HepG2 (cell line): ENCODE measurements around the gene INHA. TPM values are rescaled to one million over a fixed set of nuclear protein-coding genes. Genes with fewer than 3 reads are reported as not detected.
A peak's percentile ranks its signal among the peaks of the same experiment; 100 is the strongest.

ENCODE experiments used
- AFF4 ChIP-seq: sonication (generic); formaldehyde crosslinking; IDR thresholded peaks from 2 replicates; pipeline ENCODE4 v1.4.0; 2020; ENCODE audit warnings: missing genetic modification reagents
- ARNTL ChIP-seq: sonication (generic); formaldehyde crosslinking; IDR thresholded peaks from 2 replicates; pipeline ENCODE4 v1.4.0; 2020; ENCODE audit warnings: mild to moderate bottlenecking, missing genetic modification reagents
- FUBP1 ChIP-seq: sonication (generic); formaldehyde crosslinking; IDR thresholded peaks from 2 replicates; pipeline ENCODE4 v1.5.1; 2020; ENCODE audit warnings: missing genetic modification reagents, mild to moderate bottlenecking, borderline replicate concordance
- GLI4 ChIP-seq: sonication (generic); formaldehyde crosslinking; IDR thresholded peaks from 2 replicates; pipeline ENCODE4 v1.5.1; 2020; ENCODE audit warnings: missing genetic modification reagents, mild to moderate bottlenecking, moderate library complexity, borderline replicate concordance
- HMGXB3 ChIP-seq: sonication (generic); formaldehyde crosslinking; IDR thresholded peaks from 2 replicates; pipeline ENCODE4 v1.4.0; 2020; ENCODE audit warnings: missing genetic modification reagents, borderline replicate concordance
- PITX1 ChIP-seq: sonication (generic); formaldehyde crosslinking; IDR thresholded peaks from 2 replicates; pipeline ENCODE4 v1.5.1; 2020; ENCODE audit warnings: mild to moderate bottlenecking, missing genetic modification reagents
- SOX5 ChIP-seq: IDR thresholded peaks from 2 replicates; pipeline ENCODE4 v1.6.1; 2016; ENCODE audit warnings: borderline replicate concordance
- SP1 ChIP-seq, 2 experiments: fragments of 450-650 bp in 1 of 2; sonication (generic) in 1 of 2; formaldehyde crosslinking in 1 of 2; IDR thresholded peaks; 2 replicates each; pipeline versions ENCODE4 v1.4.0 to v1.6.1; 2016 to 2020; ENCODE audit warnings: missing genetic modification reagents in 1 of 2
- TBX3 ChIP-seq: fragments of 450-650 bp; IDR thresholded peaks from 2 replicates; pipeline ENCODE4 v1.6.1; 2017; ENCODE audit warnings: antibody characterized with exemption, mild to moderate bottlenecking, inconsistent platforms, borderline replicate concordance
- TCF12 ChIP-seq, 2 experiments: fragments of 450-650 bp in 1 of 2; sonication (generic) in 1 of 2; formaldehyde crosslinking in 1 of 2; IDR thresholded peaks; 2 replicates each; pipeline versions ENCODE4 v1.6.1 to v1.8.0; 2017 to 2022; ENCODE audit warnings: antibody characterized with exemption in 1 of 2, mild to moderate bottlenecking in 1 of 2, missing genetic modification reagents in 1 of 2, moderate library complexity in 1 of 2
- ZFP62 ChIP-seq: sonication (generic); formaldehyde crosslinking; IDR thresholded peaks from 2 replicates; pipeline ENCODE4 v1.4.0; 2020; ENCODE audit warnings: missing genetic modification reagents
- ZNF513 ChIP-seq: sonication (generic); formaldehyde crosslinking; conservative IDR thresholded peaks from 2 replicates; pipeline ENCODE4 v1.5.0; 2020; ENCODE audit warnings: missing genetic modification reagents
- ZNF543 ChIP-seq: sonication (generic); formaldehyde crosslinking; IDR thresholded peaks from 2 replicates; pipeline ENCODE4 v1.4.0; 2020; ENCODE audit warnings: mild to moderate bottlenecking, missing genetic modification reagents
- ZNF883 ChIP-seq: sonication (generic); formaldehyde crosslinking; IDR thresholded peaks from 2 replicates; pipeline ENCODE4 v1.5.1; 2020; ENCODE audit warnings: mild to moderate bottlenecking, missing genetic modification reagents; ENCODE audit errors: not compliant biosample characterization
- ZSCAN12 ChIP-seq: sonication (generic); formaldehyde crosslinking; IDR thresholded peaks from 2 replicates; pipeline ENCODE4 v1.9.0; 2021; ENCODE audit warnings: mild to moderate bottlenecking, missing genetic modification reagents
- ZSCAN21 ChIP-seq: sonication (generic); formaldehyde crosslinking; IDR thresholded peaks from 2 replicates; pipeline ENCODE4 v1.8.0; 2022; ENCODE audit warnings: mild to moderate bottlenecking, missing genetic modification reagents, moderate library complexity, borderline replicate concordance
- polyA plus RNA-seq, 8 experiments: library from polyadenylated mRNA; depleted of rRNA in 3 of 8; stranded (reverse) in 7 of 8; unstranded in 1 of 8; fragments of >200 nt; fragmentation: Illumina TruSeq in 4 of 8; extraction: Trizol in 4 of 8; gene quantifications; 2 replicates each; pipeline versions ENCODE4 v1.2.1 to v1.2.3, GENCODE V29; 2011 to 2016; ENCODE audit warnings: low read depth in 4 of 8, missing spikeins in 1 of 8, mixed read lengths in 1 of 8; ENCODE audit not compliant: insufficient read depth in 1 of 8
- total RNA-seq, 5 experiments: library from RNA; depleted of rRNA; stranded (reverse); fragments of >200 nt; fragmentation: Illumina TruSeq; extraction: Trizol; gene quantifications; 2 replicates each; pipeline ENCODE4 v1.2.3, GENCODE V29; 2016; ENCODE audit warnings: low read depth in 1 of 5

INHA gene
- total and polyA plus RNA-seq, 2 of the 13 experiments (the other 11 are each of a cell fraction or from before 2014, with no cell fraction given) = 4.1 to 15.2 TPM

GRCh38 chr2:219541611-219542180 is 30.4 kb upstream of the INHA start (continued):
- TF ChIP-seq ZNF513 (CRISPR knock-in tag) = 0 out of 2 replicates have a peak, but pooled peaks have one; percentile 64
- peak; percentile 61; the same call in 1 of the 2 replicates for TF ChIP-seq PITX1
- TF ChIP-seq TBX3 = peak; percentile 71
- no peak for TF ChIP-seq GLI4 (CRISPR knock-in tag)
- no peak for TF ChIP-seq AFF4
- TF ChIP-seq ZNF543 (CRISPR knock-in tag) = peak; percentile 91
- TF ChIP-seq SP1 (IDR thresholded peaks at IDR 0.05) = no peak
- peak; percentile 45 for TF ChIP-seq SP1 (CRISPR knock-in tag; IDR thresholded peaks at IDR 0.05)
- TF ChIP-seq TCF12 (IDR thresholded peaks at IDR 0.05) = no peak
- TF ChIP-seq TCF12 (CRISPR knock-in tag; IDR thresholded peaks at IDR 0.05) = peak; percentile 71; the same call in 1 of the 2 replicates
- TF ChIP-seq FUBP1 (CRISPR knock-in tag) = no peak
- TF ChIP-seq ZSCAN12 (CRISPR knock-in tag) = no peak
- peak; percentile 84 for TF ChIP-seq ZNF883 (CRISPR knock-in tag)
- TF ChIP-seq ZFP62 (CRISPR knock-in tag) = no peak
- peak; percentile 50; the same call in 1 of the 2 replicates for TF ChIP-seq HMGXB3 (CRISPR knock-in tag)
- peak; percentile 31; the same call in 1 of the 2 replicates for TF ChIP-seq SOX5 (CRISPR knock-in tag)
- TF ChIP-seq ARNTL (CRISPR knock-in tag) = peak; percentile 82
- TF ChIP-seq ZSCAN21 = peak; percentile 90
